ENCODE data around the gene SPDYE5.
"Not testable (repeated sequence)": the region's sequence is repeated elsewhere in the genome, so short reads cannot be mapped to it uniquely, and the experiment has no call there.

SPDYE5 gene, protein sequence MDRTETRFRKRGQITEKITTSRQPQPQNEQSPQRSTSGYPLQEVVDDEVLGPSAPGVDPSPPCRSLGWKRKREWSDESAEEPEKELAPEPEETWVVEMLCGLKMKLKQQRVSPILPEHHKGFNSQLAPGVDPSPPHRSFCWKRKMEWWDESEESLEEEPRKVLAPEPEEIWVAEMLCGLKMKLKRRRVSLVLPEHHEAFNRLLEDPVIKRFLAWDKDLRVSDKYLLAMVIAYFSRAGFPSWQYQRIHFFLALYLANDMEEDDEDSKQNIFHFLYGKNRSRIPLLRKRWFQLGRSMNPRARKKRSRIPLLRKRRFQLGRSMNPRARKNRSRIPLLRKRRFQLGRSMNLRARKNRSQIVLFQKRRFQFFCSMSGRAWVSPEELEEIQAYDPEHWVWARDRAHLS

DNA sequence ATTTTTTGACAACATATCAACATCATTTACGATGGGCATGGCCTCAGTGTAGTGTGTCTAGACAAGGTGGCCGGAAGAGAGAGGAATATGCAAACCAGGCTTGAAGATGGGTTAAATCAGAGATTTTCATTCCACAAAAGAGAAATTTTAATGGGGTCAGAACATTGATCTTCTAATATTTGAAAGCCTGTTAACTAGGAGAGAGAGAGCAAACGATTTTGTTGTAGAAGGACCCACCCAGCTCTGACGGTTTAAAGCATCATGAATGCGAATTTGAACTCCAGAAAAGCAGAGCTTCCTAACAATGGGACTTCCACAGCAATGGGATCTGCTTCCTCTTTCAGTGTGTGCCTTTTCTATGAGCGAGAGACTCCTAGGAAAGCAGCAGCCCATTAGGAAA is at the start of gene SPDYE5:
TSS of gene SPDYE5 (plus strand) at position 301 of the 400 bp plus-strand sequence. CDS start 1,728 bp downstream, outside the sequence.
- not testable (repeated sequence) for DNase-seq

DNA sequence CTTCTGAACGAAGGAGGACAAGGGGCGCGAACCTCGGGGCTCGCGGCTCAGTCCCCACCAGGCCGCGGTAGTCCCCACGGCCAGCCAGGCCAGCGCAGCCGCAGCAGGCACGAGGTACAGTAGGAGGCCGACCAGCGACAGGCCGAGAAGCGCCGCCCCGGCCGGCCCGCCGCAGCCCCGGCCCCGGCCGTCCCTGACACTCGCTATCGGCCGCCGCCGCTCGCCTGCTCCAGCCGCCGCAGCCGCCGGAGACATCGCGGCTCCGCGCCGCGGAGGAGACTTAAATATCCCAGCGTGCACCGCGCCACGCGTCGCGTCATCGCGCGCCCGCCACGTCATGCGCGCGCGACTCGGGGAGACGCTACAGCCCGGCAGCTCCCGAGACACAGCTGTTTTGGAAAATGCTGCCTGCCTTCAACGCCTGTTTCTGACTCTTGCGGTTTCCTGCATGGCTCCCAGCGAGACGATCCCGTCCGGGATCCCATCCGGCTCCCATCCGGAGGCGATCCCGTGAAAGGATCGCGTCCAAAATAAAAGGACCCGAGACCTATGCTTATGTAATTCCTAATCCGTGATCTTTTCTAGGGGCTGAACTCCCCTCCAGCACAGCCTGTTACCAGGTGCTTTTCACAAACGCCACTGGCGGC is 49.5 kb upstream of the SPDYE5 start:
- DNase-seq = peak in 15 of 56 donors; percentile 1 to 51 (median 20)

DNA sequence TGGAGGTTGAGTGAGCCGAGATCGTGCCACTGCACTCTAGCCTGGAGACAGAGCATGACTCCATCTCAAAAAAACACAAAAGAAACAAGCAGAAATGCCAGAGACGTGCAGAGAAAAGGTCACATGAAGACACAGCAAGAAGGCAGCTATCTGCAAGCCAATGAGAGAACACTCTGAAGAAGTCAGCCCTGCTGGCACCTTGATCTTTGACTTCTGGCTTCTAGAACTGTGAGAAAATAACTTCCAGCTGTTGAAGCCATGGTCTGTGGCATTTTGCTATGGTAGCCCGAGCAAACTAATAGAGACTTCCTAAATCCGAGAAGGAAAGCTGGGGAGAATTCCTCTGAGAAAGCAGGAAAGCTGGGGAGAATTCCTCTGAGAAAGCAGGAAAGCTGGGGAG is 42.2 kb upstream of the SPDYE5 start:
- not testable (repeated sequence) for DNase-seq

DNA sequence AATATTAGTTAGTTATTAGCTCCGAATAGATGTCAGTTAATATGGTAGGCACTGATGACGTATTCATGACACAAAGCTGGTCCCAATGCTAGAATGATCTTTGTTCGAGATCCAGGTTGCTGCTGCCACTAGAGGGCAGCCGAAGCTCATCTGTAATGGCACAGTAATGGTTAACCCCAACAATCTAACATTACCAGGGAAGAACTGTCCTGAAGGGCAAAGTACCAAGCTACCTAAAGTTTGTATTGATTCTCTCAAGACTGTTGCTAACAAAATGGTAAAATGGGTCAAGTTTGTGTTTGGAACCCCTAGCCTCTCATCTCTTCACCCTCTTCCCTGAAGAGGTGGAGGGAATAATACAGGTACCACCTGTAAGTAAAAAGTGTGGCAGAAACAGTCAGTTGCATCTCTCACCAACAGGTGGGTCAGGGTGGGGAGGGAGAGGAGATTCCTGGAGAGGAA is 39.6 kb upstream of the SPDYE5 start:
- not testable (repeated sequence) for DNase-seq

DNA sequence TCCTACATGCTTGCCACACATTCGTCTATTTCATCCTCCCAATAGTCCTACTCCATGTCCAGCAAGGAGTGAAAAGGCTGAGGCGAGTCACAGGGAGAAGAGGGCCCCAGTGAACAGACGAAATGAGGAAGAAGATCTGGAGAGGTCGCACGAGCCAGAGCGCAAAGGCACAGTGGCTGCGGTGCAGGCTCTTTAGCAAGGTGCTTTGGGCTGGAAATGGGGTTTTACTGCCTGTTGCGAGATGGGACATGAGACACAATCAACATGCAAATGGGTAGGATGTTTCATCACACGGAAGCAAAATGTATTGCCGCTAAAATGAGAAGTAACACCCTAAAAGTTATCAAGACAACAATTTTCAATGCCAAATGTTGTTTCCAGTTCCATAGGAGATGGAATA is 35.7 kb upstream of the SPDYE5 start:
- not testable (repeated sequence) for DNase-seq

DNA sequence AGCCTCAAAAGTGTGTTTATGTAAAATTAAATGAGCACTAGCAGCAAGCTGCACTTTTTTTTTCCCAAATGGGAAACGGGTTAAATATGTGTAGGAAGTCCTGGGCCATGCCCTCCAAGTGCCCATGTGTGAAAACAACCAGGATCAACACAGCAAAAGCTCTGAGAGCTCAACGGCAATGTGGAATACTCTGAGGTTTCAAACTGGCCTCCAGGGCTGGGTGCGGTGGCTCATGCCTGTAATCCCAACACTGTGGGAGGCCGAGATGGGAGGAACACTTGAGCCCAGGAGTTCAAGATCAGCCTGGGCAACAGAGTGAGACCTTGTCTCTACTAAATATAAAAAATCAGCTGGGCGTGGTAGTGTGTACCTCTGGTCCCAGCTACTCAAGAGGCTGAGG is 34.1 kb upstream of the SPDYE5 start:
- DNase-seq = not testable (repeated sequence)

DNA sequence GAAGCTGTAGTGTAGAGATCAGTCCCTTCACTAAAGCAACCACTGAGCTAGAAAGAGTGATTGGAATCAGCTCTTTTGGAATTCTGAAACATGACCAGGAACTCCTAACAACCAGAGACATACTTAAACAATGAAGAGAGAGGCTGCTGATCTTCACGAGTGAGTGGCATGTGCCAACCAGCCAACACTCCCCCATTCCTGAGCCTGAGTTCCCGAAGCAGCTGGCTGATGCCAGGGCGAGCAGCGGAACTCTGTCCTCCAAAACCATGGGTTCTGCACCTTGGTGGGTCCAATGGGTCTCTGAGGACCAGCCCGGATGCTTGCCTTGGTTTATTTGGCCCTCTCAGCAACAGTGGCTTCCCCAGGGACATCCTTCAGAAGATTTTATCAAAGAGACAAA is 31.6 kb upstream of the SPDYE5 start:
- DNase-seq = not testable (repeated sequence)

DNA sequence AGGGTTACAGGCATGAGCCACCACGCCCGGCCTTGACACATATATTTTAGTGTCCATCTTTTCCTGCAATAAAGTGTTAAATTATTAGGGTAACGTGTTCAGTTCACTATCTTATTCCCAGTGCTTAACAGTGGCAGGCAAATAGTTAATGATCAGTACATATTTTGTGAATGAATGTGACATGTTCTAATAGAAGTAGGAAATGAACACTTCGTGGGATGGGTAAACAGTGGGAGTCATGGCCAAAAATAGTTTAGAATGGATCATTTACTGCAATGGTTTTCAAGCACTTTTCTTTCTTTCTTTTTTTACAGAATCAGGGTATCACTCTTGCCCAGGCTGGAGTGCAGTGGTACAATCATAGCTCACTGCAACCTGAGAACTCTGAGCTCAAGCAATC is 22.0 kb upstream of the SPDYE5 start:
- not testable (repeated sequence) for DNase-seq

DNA sequence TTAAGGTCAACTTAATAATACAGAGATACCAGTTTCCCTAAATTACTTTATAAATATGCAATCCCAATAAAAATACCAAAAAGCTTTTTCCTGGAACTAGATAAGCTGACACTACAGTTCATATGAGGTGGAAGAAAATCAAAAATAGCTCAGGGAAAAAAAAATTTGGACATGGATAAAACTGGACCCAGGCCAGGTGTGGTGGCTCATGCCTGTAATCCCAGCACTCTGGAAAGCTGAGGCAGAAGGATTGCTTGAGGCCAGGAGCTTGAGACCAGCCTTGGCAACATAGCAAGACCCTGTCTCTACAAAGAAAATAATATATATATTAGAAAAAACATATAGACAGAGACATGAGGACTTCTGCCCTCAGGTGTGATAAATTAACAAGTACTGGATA is 14.7 kb upstream of the SPDYE5 start:
- not testable (repeated sequence) for DNase-seq

DNA sequence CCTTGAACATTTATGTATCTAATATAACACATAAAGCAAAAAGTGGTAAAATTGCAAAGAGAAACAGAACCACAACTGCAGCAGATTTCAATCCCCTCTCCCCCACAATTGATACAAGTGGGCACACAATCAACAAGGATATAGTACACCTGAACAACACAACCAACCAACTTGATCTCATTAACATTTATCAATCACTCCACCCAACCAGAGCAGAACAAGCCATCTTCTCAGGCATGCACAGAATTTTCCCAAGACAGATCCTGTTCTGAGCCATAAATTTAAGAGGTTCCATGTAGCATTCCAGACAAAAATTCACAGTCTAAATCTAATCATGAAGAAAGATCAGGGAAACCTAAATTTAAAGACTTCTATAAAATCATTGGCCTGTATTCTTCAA is 11.8 kb upstream of the SPDYE5 start:
- DNase-seq = not testable (repeated sequence)

DNA sequence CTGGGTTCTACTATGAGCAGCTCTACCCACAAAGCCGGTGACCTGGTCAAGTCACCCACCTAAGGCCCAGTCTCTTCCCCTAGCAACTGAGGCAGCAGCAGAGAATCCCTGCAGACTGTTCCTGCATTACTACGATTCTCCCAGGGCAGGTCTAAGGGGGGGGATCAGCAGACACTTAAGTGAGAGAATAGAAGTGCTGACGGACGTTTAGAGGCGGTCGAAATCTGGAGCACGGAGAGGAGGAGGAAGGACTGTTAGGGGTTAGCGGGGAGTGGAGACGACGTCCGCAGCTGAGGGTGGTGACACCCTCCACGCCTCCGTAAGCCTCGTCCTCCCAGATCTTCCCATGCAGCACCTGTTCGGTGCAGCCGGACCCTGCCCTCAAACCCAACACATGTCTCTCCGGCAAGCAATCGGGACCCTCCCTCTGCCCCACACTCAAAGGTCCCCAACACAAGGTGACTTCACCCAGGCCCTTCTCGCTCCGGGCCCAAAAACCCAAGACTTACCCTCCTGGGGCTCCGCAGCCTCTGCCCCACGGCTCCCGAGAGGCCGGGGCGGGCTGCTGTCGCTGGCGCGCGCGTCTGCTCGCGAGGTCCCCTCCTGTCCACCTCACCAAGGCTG is 6.7 kb upstream of the SPDYE5 start:
- peak in 1 of 56 donors; percentile 27 for DNase-seq

DNA sequence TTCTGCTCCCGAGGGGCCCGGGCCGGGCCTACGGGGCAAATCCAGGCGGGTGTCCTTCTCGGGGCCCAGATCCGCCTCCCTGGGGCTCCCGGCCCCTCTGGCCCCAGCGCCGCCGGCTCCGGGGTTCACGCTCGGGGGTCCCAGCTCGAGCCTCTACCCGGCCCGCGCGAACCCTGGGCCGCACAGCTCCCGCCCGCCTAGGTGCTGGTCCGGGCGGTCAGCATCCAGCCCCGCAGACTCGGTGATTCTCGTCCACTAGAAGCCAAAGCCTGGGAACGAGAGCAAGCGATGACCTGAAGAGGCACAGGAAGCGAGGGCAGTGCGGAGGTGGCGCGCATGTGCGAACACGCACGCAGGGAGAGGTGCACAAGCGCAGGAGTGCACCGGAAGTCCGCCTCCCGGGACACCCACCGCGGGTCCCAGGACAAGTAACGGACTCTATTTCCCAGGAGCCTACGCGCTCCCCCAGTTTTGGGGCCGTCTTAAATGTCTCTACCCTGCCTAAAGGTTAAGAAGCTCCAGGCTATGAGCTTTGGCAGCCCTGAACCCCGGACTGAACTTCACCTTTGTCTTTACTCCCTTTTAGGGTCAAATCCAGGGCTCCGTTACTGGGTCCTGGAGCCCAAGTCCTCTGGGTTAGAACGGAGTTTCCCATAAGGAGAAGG is 6.0 kb upstream of the SPDYE5 start, which contains the start of gene POM121C:
TSS of gene POM121C (minus strand) at position 321 of the 665 bp plus-strand sequence. CDS start 44,803 bp downstream, outside the sequence.
- DNase-seq = peak; percentile 15 to 93 (median 80)

DNA sequence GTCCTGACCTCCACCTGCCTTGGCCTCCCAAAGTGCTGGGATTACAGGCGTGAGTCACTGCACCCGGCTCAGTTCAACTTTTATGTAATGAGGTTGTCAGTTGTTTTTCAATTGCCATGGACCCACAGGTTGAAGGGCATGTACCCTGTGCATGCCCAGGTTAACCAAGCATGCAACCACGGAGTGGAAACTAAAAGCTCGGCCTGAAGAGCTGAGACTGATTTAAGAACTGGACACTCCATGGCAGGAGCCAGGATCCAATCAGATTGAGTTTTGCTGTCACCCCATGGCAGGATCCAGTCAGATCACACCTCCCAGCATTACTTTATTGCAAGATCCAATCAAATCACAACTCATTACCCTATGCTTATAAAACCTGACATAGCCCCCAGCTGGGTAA is 16.9 kb downstream of the SPDYE5 start:
- DNase-seq = not testable (repeated sequence)

DNA sequence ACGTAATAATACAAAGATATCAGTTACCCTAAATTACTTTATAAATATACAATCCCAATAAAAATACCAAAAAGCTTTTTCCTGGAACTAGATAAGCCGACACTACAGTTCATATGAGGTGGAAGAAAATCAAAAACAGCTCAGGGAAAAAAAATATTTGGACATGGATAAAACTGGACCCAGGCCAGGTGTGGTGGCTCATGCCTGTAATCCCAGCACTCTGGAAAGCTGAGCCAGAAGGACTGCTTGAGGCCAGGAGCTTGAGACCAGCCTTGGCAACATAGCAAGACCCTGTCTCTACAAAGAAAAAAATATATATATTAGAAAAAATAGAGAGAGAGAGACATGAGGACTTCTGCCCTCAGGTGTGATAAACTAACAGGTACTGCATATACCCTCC is 26.7 kb downstream of the SPDYE5 start:
- not testable (repeated sequence) for DNase-seq

DNA sequence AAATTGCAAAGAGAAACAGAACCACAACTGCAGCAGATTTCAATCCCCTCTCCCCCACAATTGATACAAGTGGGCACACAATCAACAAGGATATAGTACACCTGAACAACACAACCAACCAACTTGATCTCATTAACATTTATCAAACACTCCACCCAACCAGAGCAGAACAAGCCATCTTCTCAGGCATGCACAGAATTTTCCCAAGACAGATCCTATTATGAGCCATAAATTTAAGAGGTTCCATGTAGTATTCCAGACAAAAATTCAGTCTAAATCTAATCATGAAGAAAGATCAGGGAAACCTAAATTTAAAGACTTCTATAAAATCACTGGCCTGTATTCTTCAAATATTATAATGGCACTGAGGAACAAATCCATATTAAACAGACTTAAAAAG is 29.6 kb downstream of the SPDYE5 start:
- not testable (repeated sequence) for DNase-seq

DNA sequence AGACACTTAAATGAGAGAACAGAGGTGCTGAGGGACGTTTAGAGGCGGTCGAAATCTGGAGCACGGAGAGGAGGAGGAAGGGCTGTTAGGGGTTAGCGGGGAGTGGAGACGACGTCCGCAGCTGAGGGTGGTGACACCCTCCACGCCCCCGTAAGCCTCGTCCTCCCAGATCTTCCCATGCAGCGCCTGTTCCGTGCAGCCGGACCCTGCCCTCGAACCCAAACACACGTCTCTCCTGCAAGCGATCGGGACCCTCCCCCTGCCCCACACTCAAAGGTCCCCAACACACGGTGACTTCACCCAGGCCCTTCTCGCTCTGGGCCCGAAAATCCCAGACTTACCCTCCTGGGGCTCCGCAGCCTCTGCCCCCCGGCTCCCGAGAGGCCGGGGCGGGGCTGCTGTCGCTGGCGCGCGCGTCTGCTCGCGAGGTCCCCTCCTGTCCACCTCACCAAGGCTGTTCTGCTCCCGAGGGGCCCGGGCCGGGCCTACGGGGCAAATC is 35.2 kb downstream of the SPDYE5 start:
- DNase-seq = not testable (repeated sequence)

DNA sequence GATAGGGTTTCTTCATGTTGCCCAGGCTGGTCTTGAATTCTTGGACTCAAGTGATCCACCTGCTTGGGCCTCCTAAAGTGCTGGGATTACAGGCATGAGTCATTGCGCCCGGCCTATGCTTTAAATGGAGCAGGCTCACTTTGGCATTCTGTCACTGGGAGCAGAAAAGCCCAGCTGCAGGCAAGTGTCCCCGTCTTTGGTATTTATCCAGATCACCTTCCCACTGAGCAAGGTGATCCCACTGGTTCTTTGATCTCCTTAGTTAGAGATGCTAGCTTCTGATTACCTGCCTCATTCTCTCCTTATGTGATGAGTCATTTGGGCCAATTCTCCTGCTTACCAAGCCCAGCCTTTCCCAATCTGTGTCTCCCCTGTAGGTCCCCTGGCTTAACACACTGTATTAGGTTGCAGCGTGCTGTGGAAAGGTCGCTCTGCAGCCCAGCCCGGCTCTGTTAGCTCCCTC is 39.3 kb downstream of the SPDYE5 start:
- DNase-seq = no peak

DNA sequence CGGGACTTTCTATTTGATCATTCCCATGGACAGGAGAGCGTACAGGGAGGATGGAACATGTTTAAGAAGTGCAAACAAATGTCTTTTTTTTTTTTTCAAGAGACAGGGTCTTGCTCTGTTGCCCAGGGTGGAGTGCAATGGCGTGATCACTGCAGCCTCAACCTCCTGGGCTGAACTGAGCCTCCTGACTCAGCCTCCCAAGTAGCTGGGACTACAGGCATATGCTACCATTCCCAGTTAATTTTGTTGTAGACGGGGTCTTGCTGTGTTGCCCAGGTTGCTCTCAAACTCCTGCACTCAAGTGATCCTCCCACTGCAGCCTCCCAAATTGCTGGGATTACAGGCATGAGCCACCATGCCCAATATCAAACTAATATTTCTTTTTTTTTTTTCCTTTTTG is 40.5 kb downstream of the SPDYE5 start:
- no peak for DNase-seq

DNA sequence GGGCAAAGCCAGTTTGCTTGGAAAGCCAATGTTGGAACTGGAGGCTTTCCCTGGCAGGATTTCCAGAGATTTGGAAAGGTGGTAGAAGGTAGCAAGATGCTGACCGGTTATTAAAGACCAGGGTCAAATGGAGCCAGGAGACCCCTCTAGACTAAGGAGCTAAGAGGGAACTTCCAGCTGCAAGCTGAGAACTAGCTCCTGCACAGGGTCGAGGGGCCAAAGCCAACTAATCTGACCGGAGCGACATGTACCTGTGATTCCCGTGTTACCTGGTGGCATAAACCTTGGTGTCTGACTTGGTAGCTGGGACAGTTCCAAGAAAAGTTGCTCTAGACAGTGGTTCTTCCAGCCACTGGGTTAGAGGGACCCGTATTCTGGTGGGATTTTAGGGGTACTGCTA is 41.8 kb downstream of the SPDYE5 start:
- DNase-seq = no peak

DNA sequence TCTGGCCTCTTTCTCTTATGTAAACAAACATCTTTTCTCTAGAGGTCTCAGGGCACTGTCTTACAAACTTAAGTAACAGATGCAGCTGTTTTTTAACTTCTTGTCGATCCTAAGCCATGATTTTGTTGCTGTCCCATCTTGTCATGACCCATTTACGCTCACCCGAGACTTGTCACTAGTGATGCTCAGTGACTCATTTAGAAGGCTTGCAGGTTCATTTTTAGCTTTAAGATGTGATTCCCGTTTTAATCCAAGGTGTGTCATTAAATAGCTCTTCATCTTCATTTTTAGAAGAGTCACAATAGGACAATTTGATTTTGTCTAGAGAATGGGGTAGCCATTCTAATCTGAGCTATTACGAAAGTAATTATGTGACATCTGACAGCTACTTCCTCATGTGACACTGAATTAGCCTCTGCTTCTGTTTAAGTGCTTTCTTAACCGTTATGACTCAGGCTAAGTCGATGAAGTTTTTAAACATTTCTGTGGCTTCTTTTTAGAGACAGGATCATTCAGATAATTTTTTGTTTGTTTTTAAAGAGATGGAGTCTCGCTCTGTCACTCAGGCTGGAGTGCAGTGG is 42.7 kb downstream of the SPDYE5 start:
- no peak for DNase-seq

DNA sequence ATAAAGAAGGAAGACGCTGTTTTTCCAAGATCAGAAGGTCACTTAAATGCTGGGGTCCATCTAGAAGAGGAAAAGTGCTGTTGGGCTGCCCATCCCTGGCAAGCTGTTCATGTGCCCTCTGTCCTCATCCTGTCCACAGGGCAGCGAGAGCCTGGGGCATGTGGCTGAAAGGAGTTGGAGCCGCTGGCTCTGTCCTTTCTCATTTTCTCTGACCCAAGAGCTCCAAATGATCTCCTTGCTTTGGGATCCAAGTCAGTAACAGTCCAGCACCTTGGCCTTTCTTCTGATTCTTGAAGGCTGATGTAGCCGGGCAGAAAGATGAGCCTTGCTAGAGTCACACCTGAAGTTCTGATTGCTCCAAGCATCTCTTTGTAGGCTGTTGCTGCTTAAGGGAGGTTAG is 44.4 kb downstream of the SPDYE5 start:
- no peak for DNase-seq

All from amygdala (tissue), 56 donors.